Vagina (tissue), 2 donors: ENCODE measurements around the gene CREB3L1.

Experiments used
- POLR2A ChIP-seq, 2 donors: fragments of 450-650 bp; IDR thresholded peaks; one replicate each; pipeline ENCODE4 v1.6.1; 2017; ENCODE audit warnings: antibody characterized with exemption in 2 of 2, mild to moderate bottlenecking in 2 of 2, moderate library complexity in 2 of 2
- POLR2AphosphoS5 ChIP-seq, 2 donors: sonication (generic); formaldehyde crosslinking; IDR thresholded peaks; one replicate each; pipeline ENCODE4 v1.9.0; 2017; ENCODE audit warnings: antibody characterized with exemption in 2 of 2, mild to moderate bottlenecking in 2 of 2, low read depth in 1 of 2; ENCODE audit not compliant: insufficient read depth in 1 of 2
- TF ChIP-seq, protein P1 (sequence below), 3 experiments: fragments of 450-650 bp in 2 of 3; fragments of 200-600 bp in 1 of 3; sonication (generic) in 1 of 3; IDR thresholded peaks; one replicate each; pipeline ENCODE4 v1.5.1; 2017 to 2019; ENCODE audit warnings: antibody characterized with exemption in 3 of 3, mild to moderate bottlenecking in 2 of 3, moderate library complexity in 2 of 3

DNA sequence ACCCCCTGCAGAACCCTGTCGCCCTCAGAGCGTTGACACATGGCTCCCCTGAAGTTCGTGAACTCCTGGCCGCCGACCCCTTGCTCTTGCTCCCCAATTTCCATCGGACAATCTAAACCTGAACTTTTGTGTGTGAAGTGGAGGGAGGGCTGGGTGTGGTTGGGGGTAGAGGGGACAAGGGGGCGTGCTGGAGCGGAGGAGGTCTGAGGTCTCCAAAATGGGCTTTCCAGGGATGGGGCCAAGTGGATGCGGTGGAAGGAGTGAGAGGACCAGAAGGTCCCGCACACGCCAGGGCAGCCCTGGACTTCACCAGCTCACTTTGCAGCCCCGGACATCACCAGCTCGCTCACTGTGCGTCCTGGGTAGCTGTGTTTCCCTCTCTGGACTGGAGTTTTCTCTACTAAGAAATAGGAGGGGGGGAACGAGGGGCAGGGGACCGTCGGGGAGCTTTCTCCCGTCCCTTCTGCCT lies 18.6 kb downstream of the CREB3L1 start:
- TF ChIP-seq POLR2AphosphoS5 (IDR thresholded peaks at IDR 0.05; ENCODE audit: insufficient read depth in 1 of 2, low read depth in 1 of 2), result no peak
- TF ChIP-seq, protein P1, sequence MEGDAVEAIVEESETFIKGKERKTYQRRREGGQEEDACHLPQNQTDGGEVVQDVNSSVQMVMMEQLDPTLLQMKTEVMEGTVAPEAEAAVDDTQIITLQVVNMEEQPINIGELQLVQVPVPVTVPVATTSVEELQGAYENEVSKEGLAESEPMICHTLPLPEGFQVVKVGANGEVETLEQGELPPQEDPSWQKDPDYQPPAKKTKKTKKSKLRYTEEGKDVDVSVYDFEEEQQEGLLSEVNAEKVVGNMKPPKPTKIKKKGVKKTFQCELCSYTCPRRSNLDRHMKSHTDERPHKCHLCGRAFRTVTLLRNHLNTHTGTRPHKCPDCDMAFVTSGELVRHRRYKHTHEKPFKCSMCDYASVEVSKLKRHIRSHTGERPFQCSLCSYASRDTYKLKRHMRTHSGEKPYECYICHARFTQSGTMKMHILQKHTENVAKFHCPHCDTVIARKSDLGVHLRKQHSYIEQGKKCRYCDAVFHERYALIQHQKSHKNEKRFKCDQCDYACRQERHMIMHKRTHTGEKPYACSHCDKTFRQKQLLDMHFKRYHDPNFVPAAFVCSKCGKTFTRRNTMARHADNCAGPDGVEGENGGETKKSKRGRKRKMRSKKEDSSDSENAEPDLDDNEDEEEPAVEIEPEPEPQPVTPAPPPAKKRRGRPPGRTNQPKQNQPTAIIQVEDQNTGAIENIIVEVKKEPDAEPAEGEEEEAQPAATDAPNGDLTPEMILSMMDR (IDR thresholded peaks at IDR 0.05), result no peak
- no peak for TF ChIP-seq POLR2A (IDR thresholded peaks at IDR 0.05)
